Esophagus (tissue), 2 donors: ENCODE data around the gene MAN2A1. TPM values are rescaled to one million over a fixed set of nuclear protein-coding genes. Genes with fewer than 3 reads are reported as not detected.

ENCODE experiments used
- H3K27ac ChIP-seq, 2 donors: one replicate each; pipeline ENCODE4 v1.5.1; 2013; ENCODE audit warnings: low read depth in 2 of 2, mild to moderate bottlenecking in 2 of 2, inconsistent platforms in 1 of 2, low read length in 1 of 2, moderate library complexity in 1 of 2
- H3K27me3 ChIP-seq, 2 donors: one replicate each; pipeline ENCODE4 v1.6.1; 2013; ENCODE audit warnings: low read length in 2 of 2, control low read depth in 1 of 2, mild to moderate bottlenecking in 1 of 2; ENCODE audit not compliant: insufficient read depth in 2 of 2, control insufficient read depth in 1 of 2
- H3K36me3 ChIP-seq, 2 donors: one replicate each; pipeline ENCODE4 v1.6.1; 2013; ENCODE audit warnings: low read length in 1 of 2; ENCODE audit not compliant: control insufficient read depth in 2 of 2, insufficient read depth in 2 of 2
- H3K4me1 ChIP-seq, 2 donors: one replicate each; pipeline ENCODE4 v1.6.1; 2013; ENCODE audit warnings: low read length in 1 of 2; ENCODE audit not compliant: control insufficient read depth in 2 of 2, insufficient read depth in 2 of 2
- H3K4me3 ChIP-seq, 2 donors: one replicate each; pipeline ENCODE4 v1.5.1; 2013; ENCODE audit warnings: low read length in 2 of 2, mild to moderate bottlenecking in 2 of 2, low read depth in 1 of 2, moderate library complexity in 1 of 2
- H3K9me3 ChIP-seq, 2 donors: one replicate each; pipeline ENCODE4 v1.6.1; 2013; ENCODE audit warnings: mild to moderate bottlenecking in 2 of 2, low read depth in 1 of 2, low read length in 1 of 2, moderate library complexity in 1 of 2; ENCODE audit not compliant: control insufficient read depth in 2 of 2, insufficient read depth in 1 of 2
- WGBS, 2 donors: extraction: QIAGEN DNeasy Blood & Tissue Kit; methylation state at CpG; one replicate each; pipeline ENCODE4 v1.1.7; 2013; 5-methylcytosine and 5-hydroxymethylcytosine counted together
- polyA plus RNA-seq, 2 donors: library from polyadenylated mRNA; stranded (reverse); fragments of 200-250 nt; gene quantifications; one replicate each; pipeline ENCODE4 v1.2.3, GENCODE V29; 2013
- donor health status: healthy with polysubstance abuse.
- donor health status: Bipolar disorder and iron deficiency.

Gene MAN2A1
- polyA plus RNA-seq, 2 donors = 4.9 to 6.5 TPM

DNA sequence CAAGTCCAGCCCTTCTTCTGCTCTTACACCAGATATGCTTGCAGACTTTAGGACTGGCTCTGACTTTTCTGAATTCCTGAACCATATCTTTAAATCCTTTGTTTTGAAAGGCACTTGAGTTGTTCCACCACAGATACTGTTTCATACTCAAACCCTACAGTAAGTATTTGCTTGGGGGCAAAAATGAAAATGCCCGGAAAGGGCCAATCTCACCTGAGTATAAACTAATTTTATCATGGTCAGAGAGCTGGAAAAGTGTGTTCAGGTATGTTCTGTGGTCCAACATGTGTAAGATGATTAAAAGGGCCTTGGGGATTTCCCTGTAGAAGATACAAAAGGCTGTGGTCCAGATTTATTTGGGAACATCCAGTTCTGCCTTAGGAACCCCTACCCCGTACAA is 225.2 kb downstream of the MAN2A1 start:
- H3K4me1 ChIP-seq = no peaks in the 10 kb centered on the region
- H3K4me3 ChIP-seq = no peak overlapping the region
- 92 to 94% methylated on average over 2 of the region's 2 CpGs for WGBS, 2 donors
- H3K27me3 ChIP-seq = no peaks in the 10 kb centered on the region
- H3K9me3 ChIP-seq = no peaks in the 10 kb centered on the region
- no peak overlapping the region for H3K27ac ChIP-seq
- H3K36me3 ChIP-seq = no peaks in the 10 kb centered on the region

DNA sequence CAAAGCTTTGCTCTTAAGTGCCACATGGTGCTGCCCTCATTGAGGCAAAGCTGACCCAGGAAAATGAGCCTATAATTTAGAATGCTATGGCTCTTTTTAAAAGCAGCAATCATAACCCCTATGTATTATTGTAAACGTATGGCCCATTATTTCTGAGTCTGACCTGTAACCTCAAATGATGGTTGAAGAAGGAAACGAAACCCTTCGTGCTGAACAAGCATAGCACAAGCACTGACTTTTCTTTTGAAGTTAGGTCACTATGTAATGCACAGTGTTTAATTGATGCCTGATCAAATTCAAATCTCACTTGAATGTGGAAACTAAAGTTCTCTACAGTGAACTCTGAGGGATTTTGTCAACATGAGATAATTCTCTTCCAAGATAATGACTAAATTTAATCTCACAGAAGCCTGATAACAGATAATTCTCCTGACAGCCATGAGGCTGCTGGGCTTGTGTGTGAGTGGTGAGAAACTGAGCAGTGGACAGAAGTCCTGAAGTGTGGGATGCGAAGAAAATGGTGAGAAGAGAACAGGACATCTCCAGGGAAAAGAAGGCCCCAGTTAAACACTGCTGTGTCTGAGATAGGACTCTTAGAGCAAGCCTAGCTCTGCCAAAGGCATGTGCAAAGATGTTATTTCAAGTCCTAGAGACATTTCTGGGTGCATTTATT is 226.9 kb downstream of the MAN2A1 start:
- no peaks in the 10 kb centered on the region for H3K9me3 ChIP-seq
- no peaks in the 10 kb centered on the region for H3K4me1 ChIP-seq
- H3K27ac ChIP-seq = no peak overlapping the region
- no peak overlapping the region for H3K4me3 ChIP-seq
- no peaks in the 10 kb centered on the region for H3K27me3 ChIP-seq
- WGBS, 2 donors = 78 to 83% methylated on average over 4 of the region's 4 CpGs
- no peaks in the 10 kb centered on the region for H3K36me3 ChIP-seq
